Measurements from ENCODE around the gene C18orf63. TPM values are rescaled to one million over a fixed set of nuclear protein-coding genes. Genes with fewer than 3 reads are reported as not detected.

The C18orf63 gene
- polyA plus RNA-seq, 1 donor from 2014 or later = not detected

DNA sequence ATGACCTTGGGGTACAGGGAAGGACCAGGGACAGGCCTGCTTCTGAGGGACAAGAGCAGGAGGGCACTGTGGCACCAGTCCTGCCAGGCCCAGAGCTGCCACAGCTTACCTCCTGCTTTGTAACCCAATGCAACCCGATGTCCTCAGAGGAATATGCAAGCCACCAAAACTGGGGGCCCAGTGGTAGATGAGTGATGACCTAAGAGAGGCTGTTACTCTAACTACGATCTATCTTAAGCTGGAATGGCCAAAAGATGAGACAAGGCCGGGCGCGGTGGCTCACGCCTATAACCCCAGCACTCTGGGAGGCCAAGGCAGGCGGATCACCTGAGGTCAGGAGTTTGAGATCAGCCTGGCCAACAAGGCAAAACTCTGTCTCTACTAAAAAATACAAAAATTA lies 36.7 kb upstream of the C18orf63 start:
- Histone ChIP-seq H3K9ac (ENCODE audit: low read length) (no peak overlapping the region), H3K27ac (ENCODE audit: low read length) (no peak overlapping the region), H3K4me3 (ENCODE audit: low read length) (no peak overlapping the region), H2AFZ (ENCODE audit: low read depth, low read length) (no peak overlapping the region), H3K9me3 (ENCODE audit: low read length) (no peaks in the 10 kb centered on the region), H3K27me3 (ENCODE audit: insufficient read depth, low read depth, low read length) (no peaks in the 10 kb centered on the region), H3K79me2 (replicated peaks; ENCODE audit: insufficient read depth, low read length) (no peaks in the 10 kb centered on the region), H3K36me3 (ENCODE audit: insufficient read depth, low read length) (no peaks in the 10 kb centered on the region), H3K9me2 (ENCODE audit: insufficient read depth, low read length) (no peaks in the 10 kb centered on the region), H3K4me2 (ENCODE audit: low read length) (no peak overlapping the region), H3F3A (ENCODE audit: insufficient read depth, low read length, poor library complexity, severe bottlenecking) (no peaks in the 10 kb centered on the region), H4K20me1 (ENCODE audit: insufficient read depth) (no peaks in the 10 kb centered on the region)
- TF ChIP-seq POLR2AphosphoS5 (IDR thresholded peaks at IDR 0.05) (no peak), EP300 (conservative IDR thresholded peaks at IDR 0.05; ENCODE audit: poor library complexity, severe bottlenecking) (no peak), RAD21 (conservative IDR thresholded peaks at IDR 0.05) (no peak), EZH2 (IDR thresholded peaks at IDR 0.05; ENCODE audit: borderline replicate concordance, insufficient read depth, low read length, poor library complexity, severe bottlenecking) (no peak), MXI1 (conservative IDR thresholded peaks at IDR 0.05; ENCODE audit: poor library complexity, severe bottlenecking) (no peak), TAF1 (IDR thresholded peaks at IDR 0.05; ENCODE audit: low read depth) (no peak), SMC3 (conservative IDR thresholded peaks at IDR 0.05; ENCODE audit: poor library complexity) (no peak)
- TF ChIP-seq, protein P1, sequence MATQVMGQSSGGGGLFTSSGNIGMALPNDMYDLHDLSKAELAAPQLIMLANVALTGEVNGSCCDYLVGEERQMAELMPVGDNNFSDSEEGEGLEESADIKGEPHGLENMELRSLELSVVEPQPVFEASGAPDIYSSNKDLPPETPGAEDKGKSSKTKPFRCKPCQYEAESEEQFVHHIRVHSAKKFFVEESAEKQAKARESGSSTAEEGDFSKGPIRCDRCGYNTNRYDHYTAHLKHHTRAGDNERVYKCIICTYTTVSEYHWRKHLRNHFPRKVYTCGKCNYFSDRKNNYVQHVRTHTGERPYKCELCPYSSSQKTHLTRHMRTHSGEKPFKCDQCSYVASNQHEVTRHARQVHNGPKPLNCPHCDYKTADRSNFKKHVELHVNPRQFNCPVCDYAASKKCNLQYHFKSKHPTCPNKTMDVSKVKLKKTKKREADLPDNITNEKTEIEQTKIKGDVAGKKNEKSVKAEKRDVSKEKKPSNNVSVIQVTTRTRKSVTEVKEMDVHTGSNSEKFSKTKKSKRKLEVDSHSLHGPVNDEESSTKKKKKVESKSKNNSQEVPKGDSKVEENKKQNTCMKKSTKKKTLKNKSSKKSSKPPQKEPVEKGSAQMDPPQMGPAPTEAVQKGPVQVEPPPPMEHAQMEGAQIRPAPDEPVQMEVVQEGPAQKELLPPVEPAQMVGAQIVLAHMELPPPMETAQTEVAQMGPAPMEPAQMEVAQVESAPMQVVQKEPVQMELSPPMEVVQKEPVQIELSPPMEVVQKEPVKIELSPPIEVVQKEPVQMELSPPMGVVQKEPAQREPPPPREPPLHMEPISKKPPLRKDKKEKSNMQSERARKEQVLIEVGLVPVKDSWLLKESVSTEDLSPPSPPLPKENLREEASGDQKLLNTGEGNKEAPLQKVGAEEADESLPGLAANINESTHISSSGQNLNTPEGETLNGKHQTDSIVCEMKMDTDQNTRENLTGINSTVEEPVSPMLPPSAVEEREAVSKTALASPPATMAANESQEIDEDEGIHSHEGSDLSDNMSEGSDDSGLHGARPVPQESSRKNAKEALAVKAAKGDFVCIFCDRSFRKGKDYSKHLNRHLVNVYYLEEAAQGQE (IDR thresholded peaks at IDR 0.05; ENCODE audit: borderline replicate concordance) = no peak
- TF ChIP-seq, protein P2, sequence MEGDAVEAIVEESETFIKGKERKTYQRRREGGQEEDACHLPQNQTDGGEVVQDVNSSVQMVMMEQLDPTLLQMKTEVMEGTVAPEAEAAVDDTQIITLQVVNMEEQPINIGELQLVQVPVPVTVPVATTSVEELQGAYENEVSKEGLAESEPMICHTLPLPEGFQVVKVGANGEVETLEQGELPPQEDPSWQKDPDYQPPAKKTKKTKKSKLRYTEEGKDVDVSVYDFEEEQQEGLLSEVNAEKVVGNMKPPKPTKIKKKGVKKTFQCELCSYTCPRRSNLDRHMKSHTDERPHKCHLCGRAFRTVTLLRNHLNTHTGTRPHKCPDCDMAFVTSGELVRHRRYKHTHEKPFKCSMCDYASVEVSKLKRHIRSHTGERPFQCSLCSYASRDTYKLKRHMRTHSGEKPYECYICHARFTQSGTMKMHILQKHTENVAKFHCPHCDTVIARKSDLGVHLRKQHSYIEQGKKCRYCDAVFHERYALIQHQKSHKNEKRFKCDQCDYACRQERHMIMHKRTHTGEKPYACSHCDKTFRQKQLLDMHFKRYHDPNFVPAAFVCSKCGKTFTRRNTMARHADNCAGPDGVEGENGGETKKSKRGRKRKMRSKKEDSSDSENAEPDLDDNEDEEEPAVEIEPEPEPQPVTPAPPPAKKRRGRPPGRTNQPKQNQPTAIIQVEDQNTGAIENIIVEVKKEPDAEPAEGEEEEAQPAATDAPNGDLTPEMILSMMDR (IDR thresholded peaks at IDR 0.05; ENCODE audit: poor library complexity, severe bottlenecking) = no peak

DNA sequence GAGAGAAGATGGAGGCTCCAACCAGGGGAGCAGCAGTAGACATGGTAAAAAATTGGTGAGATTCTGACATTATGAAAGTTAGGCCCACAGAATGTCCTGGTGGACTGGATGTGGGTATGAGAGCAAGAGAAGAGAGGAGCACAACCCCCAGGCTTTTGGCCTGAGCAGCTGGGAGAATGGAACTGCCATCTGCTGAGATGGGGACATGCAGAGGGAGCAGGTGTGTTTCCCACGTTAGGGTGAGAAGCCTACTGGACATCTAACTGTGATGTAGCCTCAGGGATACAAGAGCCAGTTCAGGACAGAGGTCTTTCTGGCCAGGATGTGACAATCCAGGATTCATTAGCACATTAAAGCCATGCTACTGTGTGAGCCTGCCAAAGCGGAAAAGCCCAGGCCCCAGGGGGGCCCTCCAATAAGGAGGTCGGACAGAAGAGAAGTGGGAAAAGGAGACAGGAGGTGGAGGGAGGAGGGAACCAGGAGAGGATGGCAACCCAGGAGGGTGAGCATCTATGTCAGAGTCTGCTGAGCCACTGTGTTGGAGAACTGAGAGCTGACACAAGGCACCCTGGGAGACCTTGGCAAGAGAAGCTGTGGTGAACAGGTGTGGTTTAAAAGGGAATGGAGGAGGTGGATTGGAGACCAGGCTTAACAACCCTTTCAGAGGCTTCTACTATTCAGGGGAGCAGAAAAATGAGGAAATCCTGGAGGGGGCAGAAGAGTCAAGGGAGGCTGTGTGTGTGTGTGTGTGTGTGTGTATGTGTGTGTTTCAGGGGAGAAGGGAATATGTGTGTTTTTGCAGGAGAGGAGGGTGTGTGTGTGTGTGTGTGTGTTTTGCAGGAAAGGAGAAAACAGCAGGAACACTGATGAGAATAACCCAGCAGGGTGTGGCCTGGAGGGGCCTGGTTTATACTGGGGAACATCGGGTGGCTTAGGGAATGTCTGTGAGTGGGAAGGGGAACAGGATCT lies 34.3 kb upstream of the C18orf63 start:
- TF ChIP-seq, protein P2 (IDR thresholded peaks at IDR 0.05; ENCODE audit: poor library complexity, severe bottlenecking) = no peak
- TF ChIP-seq POLR2AphosphoS5 (IDR thresholded peaks at IDR 0.05) (no peak), SMC3 (conservative IDR thresholded peaks at IDR 0.05; ENCODE audit: poor library complexity) (no peak), EZH2 (IDR thresholded peaks at IDR 0.05; ENCODE audit: borderline replicate concordance, insufficient read depth, low read length, poor library complexity, severe bottlenecking) (no peak), EP300 (conservative IDR thresholded peaks at IDR 0.05; ENCODE audit: poor library complexity, severe bottlenecking) (no peak), TAF1 (IDR thresholded peaks at IDR 0.05; ENCODE audit: low read depth) (no peak), MXI1 (conservative IDR thresholded peaks at IDR 0.05; ENCODE audit: poor library complexity, severe bottlenecking) (no peak)
- TF ChIP-seq, protein P1 (IDR thresholded peaks at IDR 0.05; ENCODE audit: borderline replicate concordance) = no peak
- Histone ChIP-seq H3K9ac (ENCODE audit: low read length) (no peak overlapping the region), H3K4me3 (ENCODE audit: low read length) (no peak overlapping the region), H3K4me2 (ENCODE audit: low read length) (no peak overlapping the region), H3F3A (ENCODE audit: insufficient read depth, low read length, poor library complexity, severe bottlenecking) (no peaks in the 10 kb centered on the region), H3K9me2 (ENCODE audit: insufficient read depth, low read length) (no peaks in the 10 kb centered on the region), H3K79me2 (replicated peaks; ENCODE audit: insufficient read depth, low read length) (no peaks in the 10 kb centered on the region), H3K36me3 (ENCODE audit: insufficient read depth, low read length) (no peaks in the 10 kb centered on the region), H4K20me1 (ENCODE audit: insufficient read depth) (no peaks in the 10 kb centered on the region), H3K9me3 (ENCODE audit: low read length) (no peaks in the 10 kb centered on the region), H3K27me3 (ENCODE audit: insufficient read depth, low read depth, low read length) (no peaks in the 10 kb centered on the region), H2AFZ (ENCODE audit: low read depth, low read length) (no peak overlapping the region), H3K27ac (ENCODE audit: low read length) (no peak overlapping the region)

All from neural cell (in vitro differentiated cells).